ENCODE results near the gene GADL1.
A peak's percentile ranks its signal among the peaks of the same experiment; 100 is the strongest.

Gene GADL1

DNA sequence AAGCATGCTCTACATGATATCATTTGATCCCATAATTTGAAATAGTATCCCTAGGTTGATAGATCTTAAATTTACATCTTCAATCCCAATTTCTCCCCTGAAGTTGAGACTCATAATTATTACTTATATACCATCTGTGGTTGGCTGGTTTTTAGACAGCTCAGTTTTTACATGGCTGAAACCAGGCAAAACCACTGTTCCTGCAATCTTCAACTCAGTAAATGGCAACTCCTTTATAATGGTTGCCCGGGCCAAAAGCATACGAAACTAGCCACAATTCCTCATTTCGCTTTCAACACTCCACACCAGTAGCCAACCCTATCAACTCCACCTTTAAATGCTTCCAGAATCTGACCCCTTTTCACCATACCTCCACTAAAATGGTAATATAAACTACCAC is 169.6 kb downstream of the GADL1 start:
- DNase-seq, result no peak

DNA sequence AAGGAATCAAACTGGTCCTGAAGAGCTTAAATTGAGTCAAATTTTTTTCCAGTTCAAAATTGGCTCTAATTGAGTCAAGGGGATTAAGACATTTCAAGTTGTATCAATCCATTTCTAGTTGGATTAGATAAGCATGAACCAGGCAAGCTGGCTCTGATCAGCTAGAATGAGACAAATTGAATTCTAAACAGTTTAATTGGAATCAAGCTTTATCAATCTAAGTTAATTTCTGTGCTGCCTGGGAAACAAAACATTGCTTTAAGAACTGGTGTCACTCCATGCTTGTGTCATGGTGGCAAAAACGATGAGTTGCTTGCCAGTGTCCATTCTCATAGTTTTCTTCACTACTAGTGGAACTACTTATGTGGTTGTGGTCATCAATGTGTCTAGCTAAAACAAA is 171.2 kb downstream of the GADL1 start:
- DNase-seq, result no peak

- no peak for DNase-seq
Measured at GRCh38 chr3:30721314-30721634, 173.2 kb downstream of the GADL1 start.

DNA sequence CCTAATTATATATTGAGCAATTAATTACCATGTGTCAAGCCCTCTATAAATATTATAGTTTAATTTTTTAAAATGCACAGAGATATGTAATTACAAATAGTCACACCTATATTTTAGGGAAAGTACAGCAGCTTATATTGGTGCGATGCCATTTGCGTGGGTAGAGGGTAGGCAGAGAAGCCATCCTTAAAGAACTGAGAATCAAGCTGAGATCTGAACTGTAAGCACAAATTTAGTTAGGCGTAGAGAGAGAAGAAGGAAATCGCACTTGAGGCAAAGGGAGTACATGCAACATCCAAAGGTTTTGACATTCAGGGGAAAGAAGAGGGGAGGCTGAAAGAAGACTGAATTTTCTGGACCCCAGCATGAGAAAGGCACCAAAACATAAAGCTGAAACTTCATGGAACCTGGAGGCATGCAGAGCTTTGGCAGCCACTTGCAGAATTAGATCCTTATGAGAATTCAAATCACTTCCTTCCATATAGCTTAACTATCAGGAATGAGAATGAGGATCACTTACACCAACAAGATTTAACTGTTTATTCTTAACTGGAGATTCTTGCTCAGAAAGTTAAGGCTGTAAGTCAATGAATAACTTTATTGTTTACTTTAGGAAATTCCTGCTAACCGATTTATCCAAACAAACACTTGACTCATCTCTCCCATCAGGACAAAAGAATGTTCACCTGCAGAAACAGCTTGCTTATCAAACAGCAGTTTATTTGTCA is 173.7 kb downstream of the GADL1 start:
- no peak for DNase-seq

DNA sequence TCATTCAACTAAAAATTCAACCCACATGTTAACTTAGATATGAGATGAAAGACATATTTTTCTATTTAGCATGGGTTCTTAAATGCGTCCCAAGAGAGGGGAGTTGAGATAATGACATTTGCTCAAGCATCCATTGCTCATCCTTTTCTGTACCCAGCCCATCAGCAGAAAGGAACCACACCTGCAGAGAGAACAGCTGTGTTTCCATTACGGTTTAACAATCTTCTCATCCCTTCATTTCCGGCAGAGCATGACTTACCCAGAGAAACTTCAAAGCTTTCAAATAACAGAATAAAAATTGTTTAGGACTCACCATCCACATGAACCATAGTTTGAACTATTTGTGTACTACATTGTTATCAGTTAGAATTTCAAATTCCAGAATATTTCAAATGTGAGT is 174.9 kb downstream of the GADL1 start:
- DNase-seq, result no peak

DNA sequence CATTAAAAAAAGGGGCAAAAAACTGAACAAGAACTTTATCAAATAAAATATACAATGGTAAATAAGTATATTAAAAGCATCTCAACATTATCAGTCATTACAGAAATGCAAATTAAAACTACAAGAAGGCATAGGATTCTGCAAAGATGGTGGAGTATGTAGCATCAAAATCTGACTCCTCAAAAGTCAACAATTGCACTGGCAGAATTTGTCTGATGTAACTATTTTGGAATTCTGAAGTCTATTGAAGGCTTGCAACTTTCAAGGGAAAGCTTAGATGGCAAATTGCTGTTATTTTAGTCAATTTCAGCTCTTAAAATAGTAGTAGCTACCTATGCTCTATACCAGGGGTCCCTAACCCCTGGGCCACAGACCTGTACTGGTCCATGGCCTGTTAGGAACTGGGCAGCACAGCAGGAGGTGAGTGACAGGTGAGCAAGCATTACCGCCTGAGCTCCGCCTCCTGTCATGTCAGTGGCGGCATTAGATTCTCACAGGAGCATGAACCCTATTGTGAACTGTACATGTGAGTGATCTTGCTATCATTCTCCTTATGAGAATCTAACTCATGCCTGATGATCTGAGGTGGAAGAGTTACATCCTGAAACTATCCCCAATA is 180.5 kb downstream of the GADL1 start:
- no peak for DNase-seq

- DNase-seq, result no peak
Measured at GRCh38 chr3:30712991-30713390, 181.5 kb downstream of the GADL1 start.

DNA sequence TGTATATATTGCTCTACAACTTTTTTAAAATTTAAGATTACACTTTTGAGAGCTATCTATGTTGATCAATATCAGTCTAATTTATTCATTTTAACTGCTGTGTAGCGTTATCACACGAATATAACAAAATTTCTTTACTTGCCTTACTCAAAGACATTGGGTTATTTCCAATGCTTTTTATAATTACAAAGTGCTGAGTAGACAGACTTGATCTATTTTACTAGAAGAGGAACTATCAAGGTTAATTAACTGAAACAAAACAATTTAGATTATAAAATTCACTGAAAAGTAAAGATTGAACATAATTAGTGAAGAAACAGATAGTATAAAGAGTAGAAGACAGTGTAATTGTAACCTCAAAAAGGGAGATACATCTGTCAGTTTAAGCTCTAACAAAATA is 182.6 kb downstream of the GADL1 start:
- no peak for DNase-seq

DNA sequence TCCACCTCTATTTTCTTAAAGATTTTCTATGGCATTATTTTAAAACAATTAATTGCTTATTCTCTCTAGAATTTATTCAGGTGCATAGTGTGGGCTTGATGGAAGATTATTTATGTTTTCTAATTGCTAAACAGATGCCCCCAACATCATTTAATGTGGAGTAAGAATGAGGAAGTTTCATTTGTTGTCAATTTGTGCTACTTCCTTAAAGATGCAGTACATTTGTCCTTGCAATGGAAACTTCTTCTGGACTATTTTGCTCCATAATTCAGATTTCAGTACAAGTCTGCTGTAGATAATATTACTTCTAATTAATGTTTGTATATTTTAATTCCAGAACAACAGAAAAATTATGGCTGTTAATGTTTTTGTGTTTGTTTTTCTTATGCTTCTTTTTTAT is 183.3 kb downstream of the GADL1 start:
- DNase-seq, result no peak

DNA sequence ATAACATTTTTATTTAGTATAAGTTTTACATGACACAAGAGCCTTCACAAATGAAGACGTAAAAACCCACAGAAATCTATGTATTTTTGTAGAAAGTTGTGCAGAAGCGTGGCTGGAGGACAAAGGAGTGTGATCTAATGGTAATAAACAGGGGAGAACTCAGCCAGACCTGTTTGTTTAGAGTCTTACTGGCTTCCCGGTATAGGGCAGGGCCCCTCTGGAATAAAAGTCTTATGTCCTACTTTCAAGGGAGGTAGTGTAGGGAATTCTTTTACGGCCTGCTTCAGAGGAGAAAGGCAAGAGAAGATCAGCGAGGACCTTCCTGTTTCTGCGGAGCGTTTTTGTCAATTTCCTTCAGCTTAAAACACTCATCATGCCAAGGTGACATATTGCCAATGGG is 184.4 kb downstream of the GADL1 start:
- no peak for DNase-seq

DNA sequence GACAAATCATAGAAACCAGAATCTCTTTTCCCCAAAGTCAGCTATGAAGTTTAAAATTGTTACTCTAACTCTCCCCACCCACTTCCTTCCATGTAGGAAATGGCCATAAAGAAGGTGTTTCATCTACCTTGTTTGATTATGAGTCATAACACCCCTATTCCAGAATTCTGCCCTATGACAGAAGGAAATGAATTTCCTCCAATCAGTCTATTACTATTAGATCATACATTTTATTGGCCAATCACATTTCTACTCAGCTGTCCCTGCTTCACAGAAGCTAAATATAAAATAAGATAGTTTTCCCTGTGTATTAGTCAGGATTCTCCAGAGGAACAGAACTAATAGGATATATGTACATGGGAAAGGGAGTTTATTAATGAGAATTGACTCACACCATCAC is 186.0 kb downstream of the GADL1 start:
- DNase-seq, result no peak

DNA sequence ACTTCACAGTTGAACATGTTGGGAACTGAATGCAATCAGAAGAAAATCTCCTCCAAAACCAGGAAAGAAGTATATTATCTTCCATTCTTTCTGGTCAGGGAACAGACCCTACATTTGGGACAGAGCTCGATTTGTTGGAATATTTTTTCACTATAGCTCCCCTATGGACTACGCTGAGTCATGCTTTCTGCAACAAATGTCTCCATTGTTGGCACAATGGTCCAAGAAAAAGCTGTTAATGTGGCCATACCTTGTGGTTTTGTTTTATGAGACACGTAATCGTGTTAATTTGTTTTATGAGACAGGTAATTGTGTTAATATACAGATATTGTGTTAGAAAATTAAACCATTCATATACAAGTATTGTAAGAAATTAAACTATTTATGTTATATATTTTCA is 186.6 kb downstream of the GADL1 start:
- no peak for DNase-seq

DNA sequence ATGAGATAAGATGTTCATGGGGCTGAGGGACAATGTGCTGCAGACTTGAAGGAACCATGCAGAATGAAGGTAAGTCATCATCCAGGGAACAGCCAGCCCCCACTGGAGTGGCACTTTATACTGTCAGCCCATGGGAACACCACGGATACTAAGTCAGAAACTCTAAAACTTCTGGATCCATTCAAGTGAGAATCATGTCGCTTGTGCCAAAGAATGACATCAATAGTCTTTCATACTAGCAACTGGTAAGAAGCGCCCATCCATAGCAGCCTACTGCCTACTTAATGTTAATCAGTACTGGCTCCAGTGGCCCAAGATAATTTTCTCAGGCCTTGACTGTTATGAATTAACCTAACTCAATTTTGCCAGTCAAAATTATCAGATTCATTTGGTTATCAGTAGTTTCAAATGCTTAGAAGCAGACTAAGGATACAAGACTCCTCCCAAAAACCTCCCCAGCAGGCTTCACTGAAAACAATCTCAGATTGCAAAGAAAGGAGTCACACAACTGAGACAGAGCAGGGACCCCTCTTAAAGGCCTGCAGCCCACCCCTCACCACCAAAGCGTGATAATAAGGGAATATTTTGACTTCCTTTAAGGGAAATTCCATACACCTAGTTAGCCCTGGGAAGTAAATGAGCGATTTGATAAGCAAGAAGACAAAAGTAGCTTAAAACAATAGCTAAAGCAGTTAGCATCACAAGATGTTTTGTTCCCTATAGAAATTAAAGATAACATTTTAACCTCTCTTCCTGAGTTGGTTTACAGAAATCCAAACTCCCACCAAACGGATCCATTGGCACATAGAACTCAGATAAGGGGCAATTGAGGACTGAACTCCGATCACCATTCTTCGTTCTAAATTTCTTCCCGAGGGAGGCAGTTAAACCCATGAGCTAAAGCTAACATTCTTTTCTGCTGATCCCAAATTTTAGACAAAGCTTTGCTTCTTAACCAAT is 189.2 kb downstream of the GADL1 start:
- DNase-seq, result no peak

- DNase-seq, result no peak
Measured at GRCh38 chr3:30702828-30703397, 191.5 kb downstream of the GADL1 start.

DNA sequence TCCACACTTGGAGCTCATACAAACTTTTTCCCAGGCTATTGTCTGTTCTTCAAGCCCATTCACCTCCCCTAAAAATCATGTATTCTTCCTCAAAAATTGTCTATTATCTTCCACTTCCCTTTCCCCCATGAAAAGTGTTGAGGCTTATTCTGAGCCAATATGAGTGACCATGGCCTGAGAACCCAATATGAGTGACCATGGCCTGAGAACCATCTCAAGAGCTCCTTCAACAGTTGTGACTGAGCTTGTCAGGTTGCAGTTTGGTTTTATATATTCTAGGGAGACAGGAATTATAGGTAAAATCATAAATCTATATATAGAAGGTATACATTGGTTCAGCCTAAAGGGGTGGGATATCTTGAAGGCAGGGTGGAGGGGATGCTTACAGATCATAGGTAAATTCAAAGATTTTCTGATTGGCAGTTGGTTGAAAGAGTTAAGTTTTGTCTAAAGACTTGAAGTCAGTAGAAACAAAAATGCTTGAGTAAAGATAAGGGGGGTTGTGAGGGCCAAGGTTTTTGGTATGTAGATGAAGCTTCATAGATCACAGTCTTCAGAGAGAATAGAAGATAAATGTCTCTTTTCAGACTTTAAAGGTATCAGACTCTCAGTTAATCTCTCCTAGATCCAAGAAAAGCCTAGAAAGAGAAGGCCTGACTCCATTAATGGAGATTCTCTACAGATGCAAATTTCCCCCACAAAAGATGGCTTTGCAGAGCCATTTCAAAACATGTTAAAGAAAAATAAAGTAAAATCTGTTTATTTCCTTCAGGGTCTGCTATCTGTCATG is 192.2 kb downstream of the GADL1 start:
- no peak for DNase-seq

DNA sequence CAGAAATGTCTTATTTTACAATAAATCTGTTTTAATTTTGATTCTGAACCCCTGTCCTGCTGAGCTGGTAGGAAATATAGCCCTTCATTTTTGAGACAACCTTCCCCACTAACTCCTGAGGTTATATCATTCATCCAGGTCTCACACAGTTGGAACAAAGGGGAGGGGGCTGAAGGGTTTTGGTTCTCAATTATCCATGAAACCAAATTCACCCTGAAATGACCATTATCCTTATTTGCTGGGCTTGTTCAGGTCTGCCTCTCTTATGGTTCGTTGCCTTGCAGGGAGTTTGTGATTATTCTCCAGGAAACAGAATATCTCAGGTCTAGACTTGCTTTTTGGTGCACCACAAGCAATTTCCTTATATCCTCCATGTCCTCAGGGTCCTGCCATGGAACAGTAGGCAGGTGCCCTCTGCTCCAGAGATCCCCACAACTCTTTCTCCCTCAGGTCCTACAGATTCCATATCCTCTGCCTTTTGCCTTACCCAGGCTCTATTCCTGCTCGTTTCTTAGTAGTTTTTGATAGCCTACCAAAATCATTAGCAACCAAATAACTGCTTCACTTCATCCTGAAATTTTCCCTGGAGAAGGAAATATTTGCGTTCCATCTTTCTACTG is 193.6 kb downstream of the GADL1 start:
- no peak for DNase-seq

DNA sequence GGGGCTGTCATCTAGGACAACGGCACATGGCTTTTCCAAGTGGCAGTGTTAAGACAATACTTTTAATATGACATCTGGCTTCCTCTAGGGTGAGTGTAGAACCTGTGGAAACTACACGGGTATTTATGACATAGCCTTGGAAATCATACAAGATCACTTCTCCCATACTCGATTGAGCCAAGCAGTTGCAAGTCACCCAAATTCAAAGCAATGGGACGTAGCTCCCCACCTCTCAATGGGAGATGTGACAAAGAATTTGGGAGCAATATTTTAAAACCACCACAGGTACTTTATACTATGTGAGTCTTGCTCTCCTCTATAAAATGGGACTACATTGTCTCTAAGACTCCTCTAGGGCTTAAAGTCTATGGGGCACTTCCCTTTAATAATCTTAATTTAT is 194.5 kb downstream of the GADL1 start:
- no peak for DNase-seq

DNA sequence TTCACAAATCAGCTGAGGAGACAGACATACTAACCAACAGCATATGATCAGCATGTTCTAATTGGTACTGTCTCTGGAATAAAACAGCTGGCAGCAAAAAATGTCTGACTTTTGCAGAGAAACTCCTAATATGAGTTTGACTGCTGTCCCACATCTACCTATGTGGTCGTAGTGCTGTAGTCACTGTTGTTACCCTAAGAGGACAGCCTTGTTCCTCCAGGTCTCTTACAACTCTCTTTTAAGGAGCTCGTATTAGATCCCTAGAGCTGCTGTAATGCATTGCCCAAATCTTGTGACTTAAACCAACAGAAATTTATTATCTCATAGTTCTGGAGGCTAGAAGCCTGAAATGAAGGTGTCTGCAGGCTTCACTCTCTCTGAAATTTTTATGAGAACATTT is 195.9 kb downstream of the GADL1 start:
- DNase-seq, result no peak

DNA sequence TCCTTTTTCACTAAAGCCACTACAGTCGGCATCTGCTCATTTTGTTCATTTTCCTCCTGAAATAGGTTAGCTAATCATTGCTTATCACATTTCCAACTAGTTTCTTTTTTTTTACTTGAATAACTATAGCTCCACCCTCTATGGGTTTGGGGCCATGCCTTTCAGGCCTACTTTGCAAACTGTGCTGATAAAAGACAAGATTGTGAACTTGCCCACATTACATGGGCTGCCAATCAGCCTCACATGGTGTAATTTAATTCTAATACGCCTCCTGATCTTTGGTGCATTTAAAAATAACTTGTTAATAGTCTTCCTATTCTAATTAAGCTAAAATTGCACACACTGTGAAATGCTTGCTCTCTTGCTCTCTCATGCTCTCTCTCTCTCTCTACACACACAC is 197.6 kb downstream of the GADL1 start:
- DNase-seq, result no peak

GRCh38 chr3:30696403-30696819 is 198.1 kb downstream of the GADL1 start:
- peak in 13 of 58 donors; percentile 9 to 61 (median 31) for DNase-seq

Measured in anterior cingulate cortex (tissue), 58 donors.